Erythroblast (primary cell): Measurements from ENCODE around the gene DYNLT2B.
"Not testable (repeated sequence)": the region's sequence is repeated elsewhere in the genome, so short reads cannot be mapped to it uniquely, and the experiment has no call there.

Experiments used
- DNase-seq, 2 experiments: peaks; one replicate each; lab custom pipeline; 2025; lab: John Stamatoyannopoulos, UW
- GATA1 ChIP-seq: IDR thresholded peaks from 2 replicates; pipeline ENCODE4 v1.6.1; 2011; ENCODE audit warnings: low read depth, mild to moderate bottlenecking, control low read depth, low read length, moderate library complexity
- POLR2A ChIP-seq: IDR thresholded peaks from 2 replicates; pipeline ENCODE4 v1.6.1; 2011; ENCODE audit warnings: mild to moderate bottlenecking, low read length

The DYNLT2B gene

DNA sequence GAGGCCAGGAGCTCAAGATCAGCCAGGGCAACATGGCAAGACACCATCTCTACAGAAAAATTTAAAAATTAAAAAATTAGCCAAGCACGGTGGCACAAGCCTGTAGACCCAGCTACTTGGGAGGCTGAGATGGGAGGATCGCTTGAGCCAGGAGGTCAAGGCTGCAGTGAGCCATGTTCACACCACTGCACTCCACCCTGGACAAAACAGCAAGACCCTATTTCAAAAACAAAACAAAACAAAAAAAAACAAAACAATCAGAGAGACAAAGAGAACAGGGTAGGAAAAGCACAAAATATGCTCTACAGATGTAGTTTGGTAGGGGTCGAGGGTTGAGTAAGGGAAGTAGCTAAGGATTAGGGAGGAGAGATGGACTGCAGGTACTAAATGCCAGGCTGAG is 3.4 kb downstream of the DYNLT2B start:
- DNase-seq, result no peak

DNA sequence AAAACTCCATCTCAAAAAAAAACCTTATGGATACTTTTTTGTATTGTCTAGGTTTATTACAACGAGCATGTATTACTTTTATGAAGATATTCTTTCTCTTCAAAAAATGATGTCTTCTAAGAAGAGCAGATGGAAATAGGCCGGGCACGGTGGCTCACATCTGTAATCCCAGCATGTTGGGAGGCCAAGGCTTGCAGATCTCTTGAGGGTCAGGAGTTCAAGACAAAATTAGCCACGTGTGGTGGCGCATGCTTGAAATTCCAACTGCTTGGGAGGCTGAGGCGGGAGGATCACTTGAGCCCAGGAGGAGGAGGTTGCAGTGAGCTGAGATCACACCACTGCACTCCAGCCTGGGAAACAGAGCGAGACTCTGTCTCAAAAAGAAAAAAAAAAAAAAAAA is 4.0 kb downstream of the DYNLT2B start:
- DNase-seq, result not testable (repeated sequence)

More for the DNA sequence above, 3.4 kb downstream of the DYNLT2B start:
- no peak for TF ChIP-seq POLR2A
- no peak for TF ChIP-seq GATA1

DNA sequence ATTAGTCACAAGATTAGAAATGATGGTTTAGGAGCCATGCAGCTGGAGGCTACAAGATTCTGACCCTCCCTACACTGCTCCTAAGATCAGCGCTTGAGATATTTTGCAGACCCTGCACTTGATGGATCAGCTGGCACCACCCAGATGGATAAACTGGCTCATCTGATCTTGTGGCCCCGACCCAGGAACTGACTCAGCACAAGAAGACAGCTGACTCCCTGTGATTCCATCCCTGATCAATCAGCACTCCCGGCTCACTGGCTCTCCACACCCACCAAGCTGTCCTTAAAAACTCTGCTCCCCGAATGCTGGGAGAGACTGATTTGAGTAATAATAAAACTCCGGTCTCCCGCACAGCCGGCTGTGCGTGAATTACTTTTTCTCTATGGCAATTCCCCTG is 15.1 kb downstream of the DYNLT2B start:
- DNase-seq, result not testable (repeated sequence)

DNA sequence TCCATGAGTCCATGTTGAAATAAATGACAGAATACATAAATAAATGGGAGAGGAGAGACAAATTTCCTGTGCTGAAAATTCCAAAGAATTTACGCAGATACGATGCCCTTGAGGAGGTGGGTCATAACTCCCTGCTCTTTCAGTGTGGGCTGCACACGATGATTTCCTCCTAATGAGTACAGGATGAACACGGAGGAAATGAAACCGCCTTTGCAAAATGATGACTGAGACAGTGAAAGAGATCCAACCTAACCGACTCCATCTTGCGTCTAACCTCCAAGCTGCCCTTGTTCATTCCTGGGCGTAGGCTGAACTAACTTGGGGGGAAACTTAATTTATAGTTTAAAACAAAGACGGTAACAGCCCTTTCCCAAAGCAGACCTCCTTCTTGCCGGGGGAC is 15.5 kb downstream of the DYNLT2B start:
- not testable (repeated sequence) for DNase-seq

DNA sequence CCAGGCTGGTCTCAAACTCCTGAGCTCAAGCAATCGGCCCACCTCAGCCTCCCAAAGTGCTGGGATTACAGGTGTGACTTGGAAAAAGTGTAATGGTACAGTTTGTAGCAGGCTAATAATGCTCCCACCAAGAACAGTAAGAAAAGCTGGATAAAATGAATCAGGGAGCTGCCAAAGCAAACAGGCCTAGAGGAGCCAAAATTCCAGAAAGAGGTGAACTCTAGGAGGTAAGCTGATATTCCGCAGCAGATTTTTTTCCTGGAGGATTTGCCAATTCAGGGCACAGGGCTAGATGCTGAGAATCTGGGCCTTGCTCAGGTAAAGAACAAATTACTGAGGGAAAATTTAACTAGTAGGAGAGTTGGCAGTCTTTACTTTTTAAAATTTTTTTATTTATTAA is 19.5 kb downstream of the DYNLT2B start:
- TF ChIP-seq GATA1 (no peak), POLR2A (no peak)
- no peak for DNase-seq

DNA sequence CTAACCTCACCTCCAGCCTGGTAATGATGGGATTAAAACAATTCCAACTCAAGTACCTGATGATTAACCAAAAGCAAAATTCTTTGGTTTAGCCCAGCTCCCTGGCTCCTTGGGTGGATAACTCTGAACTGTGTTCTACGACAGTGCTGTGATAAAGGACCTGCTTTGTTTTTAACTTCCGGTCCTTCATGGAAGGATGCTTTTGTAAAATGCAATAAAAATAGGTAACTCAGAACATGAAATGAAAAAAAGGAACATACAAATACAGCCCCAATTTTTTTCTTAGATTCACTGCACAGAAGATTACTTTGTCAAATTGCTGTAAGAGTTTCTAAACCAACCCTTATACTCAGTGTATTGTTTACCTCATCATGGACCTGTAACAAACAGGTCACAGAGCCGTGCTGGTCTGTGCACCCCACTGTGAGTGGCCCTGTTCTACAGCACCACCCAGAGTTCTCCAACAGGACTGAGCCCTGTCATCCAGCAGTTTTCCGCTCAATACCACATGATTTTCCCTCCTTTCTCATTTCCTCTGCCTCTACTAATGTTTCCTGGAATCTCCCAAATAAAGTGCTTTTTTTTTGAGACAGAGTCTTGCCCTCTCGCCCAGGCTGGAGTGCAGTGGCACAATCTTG is 25.6 kb downstream of the DYNLT2B start:
- TF ChIP-seq POLR2A (no peak), GATA1 (no peak)
- DNase-seq, result no peak

DNA sequence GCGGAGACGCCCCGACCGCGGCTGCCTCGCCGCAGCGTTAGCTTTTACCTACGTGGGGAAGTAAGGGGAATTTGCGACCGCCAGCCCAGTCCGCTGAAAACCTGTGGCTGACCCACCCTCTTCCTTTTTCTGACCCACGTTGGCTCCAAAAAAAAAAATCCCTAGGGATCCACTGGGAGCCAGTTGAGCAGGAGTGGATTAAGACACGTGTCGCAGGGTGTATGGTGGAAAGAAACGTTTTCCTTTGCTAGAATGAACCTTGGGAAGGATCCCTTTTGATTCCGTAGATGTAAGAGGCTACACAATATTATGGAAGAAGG is 29.9 kb downstream of the DYNLT2B start:
- DNase-seq, result no peak
- TF ChIP-seq POLR2A (no peak), GATA1 (no peak)

DNA sequence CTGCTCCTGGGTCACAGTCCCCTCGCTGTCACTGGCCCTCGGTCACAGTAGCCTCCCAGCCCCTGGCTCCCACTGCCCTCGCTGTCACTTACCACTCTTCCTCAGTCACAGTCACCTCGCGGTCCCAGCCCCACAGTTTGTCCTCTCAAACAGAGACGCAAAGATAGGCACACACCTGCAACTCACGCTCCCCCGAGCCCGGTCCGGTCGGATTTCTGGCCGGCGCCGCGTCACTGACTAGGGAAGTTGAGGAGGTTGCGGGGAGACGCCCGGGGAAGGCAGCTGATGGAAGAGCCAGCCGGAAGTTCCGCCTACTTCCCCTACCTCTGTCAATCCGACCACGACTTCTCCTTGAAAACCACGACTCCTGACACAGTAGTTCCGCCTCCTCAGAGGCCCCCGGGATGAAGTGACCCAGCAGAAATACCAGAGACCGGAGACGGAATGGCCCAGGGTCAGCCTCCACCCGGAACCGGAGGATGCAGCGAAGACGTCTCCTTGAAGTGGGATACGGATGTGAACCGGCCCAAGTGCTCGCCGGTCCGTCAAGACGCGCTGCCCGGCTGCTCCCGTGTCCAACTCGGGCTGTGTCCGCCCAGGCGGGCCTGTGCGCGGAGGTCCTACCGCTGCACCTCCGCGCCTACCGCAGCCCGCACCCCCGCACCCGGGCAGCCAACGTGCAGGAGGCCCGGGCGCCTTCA is 30.4 kb downstream of the DYNLT2B start, which contains the start of gene PCYT1A:
Gene PCYT1A (minus strand): TSS at position 287 of the 701 bp plus-strand sequence. CDS start 17,195 bp downstream, outside the sequence.
- DNase-seq, result peak; percentile 94 to 95
- TF ChIP-seq GATA1, result no peak
- peak; percentile 93 for TF ChIP-seq POLR2A

DNA sequence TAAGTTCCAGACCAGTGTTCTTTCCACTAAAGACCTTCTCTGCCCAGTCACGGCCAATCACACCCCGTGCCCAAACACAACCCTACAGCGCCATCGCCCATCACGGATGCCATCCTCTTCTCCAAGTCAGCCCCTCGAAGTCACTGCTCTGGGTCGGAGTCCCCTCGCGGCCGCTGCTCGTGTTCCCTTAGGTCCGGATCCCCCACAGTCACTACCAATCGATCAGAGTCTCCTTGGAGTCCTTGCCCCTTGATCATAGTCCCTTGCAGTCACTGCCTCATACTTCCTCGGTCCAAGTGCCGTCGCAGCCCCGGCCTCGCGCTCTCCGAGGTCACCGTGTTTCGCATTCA is 31.0 kb downstream of the DYNLT2B start:
- peak; percentile 77 to 82 for DNase-seq
- TF ChIP-seq POLR2A, result no peak
- no peak for TF ChIP-seq GATA1

DNA sequence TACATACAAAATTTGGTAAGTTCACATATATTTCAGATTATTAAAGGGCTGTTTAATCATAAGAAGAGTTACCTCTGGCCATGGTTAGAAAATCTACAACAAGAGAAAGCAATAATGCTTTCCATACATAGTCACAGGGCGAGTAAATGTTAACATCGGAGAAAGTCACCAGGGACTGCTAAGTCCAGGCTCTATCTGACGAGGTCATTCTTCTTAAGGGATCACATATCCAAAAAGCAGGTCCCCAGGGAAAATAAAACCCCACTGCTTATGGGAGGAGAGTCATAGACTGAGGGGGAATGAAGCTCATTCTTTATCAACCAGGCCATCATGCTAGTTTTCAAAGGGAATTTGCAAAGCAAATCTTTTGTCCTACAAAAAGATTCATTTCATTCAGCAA is 33.6 kb downstream of the DYNLT2B start:
- no peak for TF ChIP-seq POLR2A
- no peak for TF ChIP-seq GATA1

DNA sequence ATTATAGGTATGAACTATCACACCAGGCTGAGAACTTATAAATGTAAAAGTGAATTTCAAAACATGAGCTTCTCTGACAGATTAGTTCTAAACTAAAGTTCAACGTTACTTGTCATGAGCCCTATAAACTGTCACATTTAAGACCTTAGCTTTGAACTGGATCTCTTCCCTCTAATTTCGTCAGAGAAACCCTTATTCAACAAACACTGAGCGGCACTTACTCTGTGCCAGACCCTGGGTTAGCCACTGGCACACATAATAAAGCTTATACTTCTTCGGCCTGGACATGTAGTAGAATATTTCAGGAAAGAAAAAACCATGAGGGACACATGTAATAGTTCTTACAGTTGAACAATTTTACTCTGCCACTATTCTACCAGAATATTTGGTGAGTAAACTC is 36.1 kb downstream of the DYNLT2B start:
- no peak for DNase-seq
- TF ChIP-seq POLR2A (no peak), GATA1 (no peak)

More for the DNA sequence above, 33.6 kb downstream of the DYNLT2B start:
- no peak for DNase-seq

DNA sequence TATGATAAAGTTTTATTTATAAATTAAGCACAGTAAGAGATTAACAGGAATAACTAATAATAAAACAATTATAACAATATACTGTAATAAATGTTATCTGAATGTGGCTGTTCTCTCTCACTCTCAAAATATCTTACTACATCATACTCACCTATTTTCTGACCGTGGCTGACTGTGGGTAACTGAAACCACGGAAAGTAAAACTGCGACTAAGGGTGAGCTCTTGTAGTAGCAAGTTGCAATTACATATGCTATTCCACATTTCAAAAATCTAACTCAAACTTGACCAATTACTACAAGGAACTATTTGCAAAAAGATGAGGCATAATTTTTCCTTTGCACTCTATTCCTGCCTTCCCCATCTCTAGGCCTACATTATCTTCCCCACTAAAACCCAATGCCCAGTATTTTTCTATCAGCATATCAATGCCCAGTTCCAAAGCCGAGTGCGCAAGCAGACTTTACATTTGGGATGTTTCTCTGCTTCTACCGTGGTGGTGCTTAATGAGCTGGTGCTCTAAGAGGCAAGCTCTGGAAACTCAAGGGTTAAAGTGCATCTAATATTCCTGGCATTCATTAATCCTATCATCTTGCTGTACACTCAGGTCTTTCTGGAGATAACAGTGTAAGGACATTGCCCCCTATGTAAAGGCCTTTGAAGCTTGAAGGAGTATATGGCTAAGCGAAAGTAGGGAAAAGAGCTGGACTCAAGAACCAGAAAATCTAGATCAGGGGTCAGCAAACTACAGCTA is 37.2 kb downstream of the DYNLT2B start:
- DNase-seq, result peak; percentile 15 to 19
- TF ChIP-seq GATA1 (no peak), POLR2A (no peak)

DNA sequence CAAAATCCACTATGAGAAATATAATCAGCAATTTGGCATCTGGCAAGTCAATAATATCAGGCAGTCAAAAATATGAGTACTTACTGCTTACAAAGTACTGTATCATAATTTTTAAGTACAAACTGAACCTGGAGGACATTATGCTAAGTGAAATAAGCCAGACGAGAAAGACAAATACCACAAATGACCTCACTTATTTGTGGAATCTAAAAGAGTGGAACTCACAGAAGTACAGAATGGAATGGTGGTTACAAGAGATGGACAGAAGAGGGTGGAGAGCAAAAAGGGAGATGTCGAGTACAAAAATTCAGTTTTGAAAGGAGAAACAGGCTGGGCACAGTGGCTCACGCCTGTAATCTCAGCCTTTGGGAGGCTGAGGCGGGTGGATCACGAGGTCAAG is 42.9 kb downstream of the DYNLT2B start:
- DNase-seq, result peak in 1 of 2 experiments; percentile 51
- no peak for TF ChIP-seq POLR2A
- TF ChIP-seq GATA1, result no peak

DNA sequence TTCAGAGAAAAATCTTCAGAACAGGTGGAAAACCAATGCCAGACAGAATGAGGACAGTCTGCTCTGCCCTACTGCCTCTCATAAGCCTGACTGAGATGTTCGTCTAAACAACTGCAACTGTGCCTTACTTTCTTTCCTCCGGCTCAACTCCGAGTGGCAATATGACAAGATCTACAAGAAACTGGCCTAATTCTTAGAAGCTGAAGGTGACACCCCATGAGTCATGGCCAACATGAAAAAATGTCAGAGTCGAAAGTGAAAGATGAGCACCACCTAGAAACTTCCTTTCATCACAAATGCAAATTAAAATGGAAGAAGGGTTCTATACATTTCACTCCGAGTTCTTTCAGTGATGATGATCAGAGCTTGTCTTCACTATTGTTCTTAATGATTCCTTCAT is 43.5 kb downstream of the DYNLT2B start:
- peak; percentile 91 to 94 for DNase-seq
- TF ChIP-seq POLR2A (peak; percentile 53), GATA1 (no peak)

DNA sequence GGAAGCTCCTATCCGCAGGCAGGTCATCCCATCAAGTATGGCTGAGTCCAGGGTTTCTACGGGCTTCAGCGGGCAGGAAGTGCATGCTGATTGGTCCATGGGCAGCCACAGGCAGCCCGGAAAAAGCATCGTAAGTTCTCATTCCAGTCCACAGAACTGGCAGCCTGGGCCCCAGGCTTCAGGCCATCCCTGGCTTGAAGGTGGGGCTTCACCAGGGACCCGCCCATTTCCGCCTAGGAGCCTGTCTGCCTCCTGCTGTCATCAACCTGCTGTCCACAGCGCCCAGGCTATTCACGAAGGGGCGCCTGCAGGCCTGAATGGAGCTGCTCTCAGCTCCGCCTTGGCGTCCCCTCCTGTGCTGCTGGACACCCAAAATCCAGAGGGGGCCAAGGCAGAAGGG is 44.4 kb downstream of the DYNLT2B start:
- no peak for TF ChIP-seq GATA1
- TF ChIP-seq POLR2A, result no peak
- peak; percentile 47 to 57 for DNase-seq
